K562 (cell line): ENCODE measurements around the gene RASGRP2. TPM values are rescaled to one million over a fixed set of nuclear protein-coding genes. Genes with fewer than 3 reads are reported as not detected.
A peak's percentile ranks its signal among the peaks of the same experiment; 100 is the strongest.

Source experiments
- ETV1 ChIP-seq: fragments of 450-650 bp; conservative IDR thresholded peaks from 2 replicates; pipeline ENCODE4 v1.6.1; 2016; ENCODE audit warnings: missing genetic modification characterization, control low read depth, low read depth, missing compliant biosample characterization
- GATAD2B ChIP-seq: fragments of 450-650 bp; IDR thresholded peaks from 2 replicates; pipeline ENCODE4 v1.6.1; 2017; ENCODE audit warnings: mild to moderate bottlenecking, borderline replicate concordance
- KDM4B ChIP-seq, 2 experiments: fragments of 450-650 bp in 1 of 2; sonication (generic) in 1 of 2; IDR thresholded peaks; 2 replicates each; pipeline ENCODE4 v1.6.1; 2016 to 2017; ENCODE audit warnings: borderline replicate concordance in 2 of 2, antibody characterized with exemption in 1 of 2, low read depth in 1 of 2, mild to moderate bottlenecking in 1 of 2
- MAZ ChIP-seq, 2 experiments: fragments of 450-650 bp in 1 of 2; sonication (generic) in 1 of 2; formaldehyde crosslinking; IDR thresholded peaks in 1 of 2; conservative IDR thresholded peaks in 1 of 2; 2 replicates each; pipeline versions ENCODE4 v1.4.0 to v1.5.0; 2020; ENCODE audit warnings: mild to moderate bottlenecking in 1 of 2, missing genetic modification reagents in 1 of 2
- MXI1 ChIP-seq: IDR thresholded peaks from 2 replicates; pipeline ENCODE4 v1.6.1; 2011; ENCODE audit warnings: low read depth, mild to moderate bottlenecking, improper control_type of control experiment, low read length
- PHTF2 ChIP-seq: fragments of 250-450 bp; sonication (Bioruptor Pico); IDR thresholded peaks from 2 replicates; pipeline ENCODE4 v1.5.0; 2021; ENCODE audit warnings: mild to moderate bottlenecking
- PRPF4 ChIP-seq: fragments of 200-400 bp; formaldehyde crosslinking; IDR thresholded peaks from one replicate; pipeline ENCODE4 v1.6.1; 2017; ENCODE audit warnings: low read length, low read depth, mild to moderate bottlenecking; ENCODE audit not compliant: insufficient read depth, poor library complexity, severe bottlenecking
- RCOR1 ChIP-seq, 2 experiments: IDR thresholded peaks; 2 replicates each; pipeline ENCODE4 v1.6.1; 2012; ENCODE audit warnings: low read depth in 2 of 2, low read length in 2 of 2, borderline replicate concordance in 1 of 2, improper control_type of control experiment in 1 of 2
- SOX6 ChIP-seq: fragments of 450-650 bp; IDR thresholded peaks from 2 replicates; pipeline ENCODE4 v1.6.1; 2014; ENCODE audit warnings: mild to moderate bottlenecking
- SRSF7 ChIP-seq: fragments of 200-400 bp; formaldehyde crosslinking; optimal IDR thresholded peaks from 2 replicates; pipeline ENCODE3; 2017; ENCODE audit warnings: mild to moderate bottlenecking, low read depth, low read length
- TCF7L2 ChIP-seq: fragments of 150-350 bp; IDR thresholded peaks from 2 replicates; pipeline ENCODE4 v1.6.1; 2016; ENCODE audit warnings: low read depth, mild to moderate bottlenecking, low read length, moderate library complexity
- TEAD1 ChIP-seq, 2 experiments: fragments of 450-650 bp in 1 of 2; sonication (generic) in 1 of 2; formaldehyde crosslinking; IDR thresholded peaks; 2 replicates each; pipeline versions ENCODE4 v1.4.0 to v1.8.0; 2020 to 2022; ENCODE audit warnings: mild to moderate bottlenecking in 2 of 2, missing genetic modification reagents in 1 of 2
- TEAD4 ChIP-seq, 2 experiments: sonication (generic) in 1 of 2; formaldehyde crosslinking in 1 of 2; IDR thresholded peaks; 2 replicates each; pipeline versions ENCODE4 v1.6.1 to v1.8.0; 2012 to 2022; ENCODE audit warnings: borderline replicate concordance in 1 of 2, inconsistent platforms in 1 of 2, low read length in 1 of 2, mild to moderate bottlenecking in 1 of 2, missing genetic modification reagents in 1 of 2
- ZKSCAN3 ChIP-seq: fragments of 250-450 bp; sonication (Bioruptor Pico); IDR thresholded peaks from 2 replicates; pipeline ENCODE4 v1.4.0; 2020
- ZNF644 ChIP-seq: fragments of 200-800 bp; sonication (Bioruptor generic); IDR thresholded peaks from 2 replicates; pipeline ENCODE4 v1.6.1; 2016; ENCODE audit warnings: low read depth, missing genetic modification characterization, missing compliant biosample characterization
- polyA plus RNA-seq, 8 experiments: library from polyadenylated mRNA; depleted of rRNA in 4 of 8; stranded (reverse) in 5 of 8; unstranded in 3 of 8; fragments of >200 nt; fragmentation: Nextera tagmentation in 2 of 8; fragmentation: Illumina TruSeq in 1 of 8; extraction: Ambion mirVana in 2 of 8; extraction: Trizol in 1 of 8; gene quantifications; 2 replicates each; pipeline versions ENCODE4 v1.2.1 to v1.2.3, GENCODE V29; 2011 to 2014; ENCODE audit warnings: inconsistent platforms in 1 of 8, missing spikeins in 1 of 8
- total RNA-seq, 7 experiments: library from RNA; depleted of rRNA in 6 of 7; stranded (reverse); fragments of >200 nt in 6 of 7; fragmentation: Illumina TruSeq in 2 of 7; extraction: Trizol in 2 of 7; gene quantifications; 2 replicates each; pipeline versions ENCODE4 v1.2.1 to v1.2.3, GENCODE V29; 2011 to 2021; ENCODE audit warnings: low replicate concordance in 1 of 7
- TF ChIP-seq, protein P1 (sequence below): sonication (generic); formaldehyde crosslinking; IDR thresholded peaks from 2 replicates; pipeline ENCODE4 v1.8.0; 2022; ENCODE audit warnings: mild to moderate bottlenecking, missing genetic modification reagents
- TF ChIP-seq, protein P2 (sequence below), 2 experiments: fragments of 450-650 bp; IDR thresholded peaks; 2 replicates each; pipeline ENCODE4 v1.6.1; 2016; ENCODE audit warnings: mild to moderate bottlenecking in 2 of 2, borderline replicate concordance in 1 of 2, low read depth in 1 of 2, moderate library complexity in 1 of 2

RASGRP2 gene
- total and polyA plus RNA-seq, 9 of the 15 experiments (the other 6 are each of a cell fraction or from before 2014, with no cell fraction given) = 0.87 to 22.7 (median 5.5) TPM

DNA sequence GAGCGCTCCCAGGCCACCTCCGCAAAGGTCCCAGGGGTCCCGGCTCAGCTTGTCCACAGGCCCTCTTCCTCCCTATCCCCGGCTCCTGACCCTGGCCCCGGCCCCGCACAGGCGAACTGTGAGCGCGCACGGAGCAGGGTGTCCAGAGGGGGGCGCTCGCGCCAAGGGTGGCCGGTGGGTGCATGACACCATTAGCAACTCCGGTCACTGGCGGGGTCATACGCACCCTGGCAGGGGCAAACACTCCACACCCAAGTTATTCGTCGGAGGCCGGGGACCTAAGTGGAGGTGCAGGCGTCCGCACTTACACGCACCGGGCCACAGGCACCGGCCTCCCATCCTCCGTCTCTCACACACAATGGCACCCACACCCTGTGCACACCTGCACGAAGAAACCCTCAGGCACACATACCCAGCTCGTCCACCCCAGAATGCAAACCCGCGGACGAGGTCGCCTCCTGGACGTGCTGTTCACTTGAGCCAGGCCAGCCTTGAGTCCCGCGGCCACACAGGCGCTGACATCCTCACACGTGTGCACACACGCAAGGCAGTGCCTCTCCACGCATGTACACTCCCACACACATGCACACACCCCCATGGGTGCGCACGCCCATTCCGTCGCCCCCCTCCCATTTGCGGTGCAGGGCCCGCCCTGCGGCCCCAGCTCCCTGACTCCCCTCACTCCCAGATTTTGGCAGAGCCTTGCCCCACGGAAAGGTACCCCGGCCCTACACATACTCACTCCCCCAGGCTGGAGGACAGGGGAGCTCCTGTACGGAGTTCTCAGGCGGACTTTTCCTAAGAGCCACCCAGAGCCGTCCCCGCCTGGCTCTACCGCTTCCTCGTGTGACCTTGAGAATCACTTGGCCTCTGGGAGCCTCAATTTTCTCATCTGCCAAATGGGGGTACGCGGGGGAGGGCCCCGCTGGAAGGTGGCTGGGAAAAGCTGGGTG, at the start of gene RASGRP2 (continued):
- no peak for TF ChIP-seq PRPF4
- no peak for TF ChIP-seq GATAD2B
- TF ChIP-seq, protein P1, sequence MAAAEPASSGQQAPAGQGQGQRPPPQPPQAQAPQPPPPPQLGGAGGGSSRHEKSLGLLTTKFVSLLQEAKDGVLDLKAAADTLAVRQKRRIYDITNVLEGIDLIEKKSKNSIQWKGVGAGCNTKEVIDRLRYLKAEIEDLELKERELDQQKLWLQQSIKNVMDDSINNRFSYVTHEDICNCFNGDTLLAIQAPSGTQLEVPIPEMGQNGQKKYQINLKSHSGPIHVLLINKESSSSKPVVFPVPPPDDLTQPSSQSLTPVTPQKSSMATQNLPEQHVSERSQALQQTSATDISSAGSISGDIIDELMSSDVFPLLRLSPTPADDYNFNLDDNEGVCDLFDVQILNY = no peak
- TF ChIP-seq, protein P2, sequence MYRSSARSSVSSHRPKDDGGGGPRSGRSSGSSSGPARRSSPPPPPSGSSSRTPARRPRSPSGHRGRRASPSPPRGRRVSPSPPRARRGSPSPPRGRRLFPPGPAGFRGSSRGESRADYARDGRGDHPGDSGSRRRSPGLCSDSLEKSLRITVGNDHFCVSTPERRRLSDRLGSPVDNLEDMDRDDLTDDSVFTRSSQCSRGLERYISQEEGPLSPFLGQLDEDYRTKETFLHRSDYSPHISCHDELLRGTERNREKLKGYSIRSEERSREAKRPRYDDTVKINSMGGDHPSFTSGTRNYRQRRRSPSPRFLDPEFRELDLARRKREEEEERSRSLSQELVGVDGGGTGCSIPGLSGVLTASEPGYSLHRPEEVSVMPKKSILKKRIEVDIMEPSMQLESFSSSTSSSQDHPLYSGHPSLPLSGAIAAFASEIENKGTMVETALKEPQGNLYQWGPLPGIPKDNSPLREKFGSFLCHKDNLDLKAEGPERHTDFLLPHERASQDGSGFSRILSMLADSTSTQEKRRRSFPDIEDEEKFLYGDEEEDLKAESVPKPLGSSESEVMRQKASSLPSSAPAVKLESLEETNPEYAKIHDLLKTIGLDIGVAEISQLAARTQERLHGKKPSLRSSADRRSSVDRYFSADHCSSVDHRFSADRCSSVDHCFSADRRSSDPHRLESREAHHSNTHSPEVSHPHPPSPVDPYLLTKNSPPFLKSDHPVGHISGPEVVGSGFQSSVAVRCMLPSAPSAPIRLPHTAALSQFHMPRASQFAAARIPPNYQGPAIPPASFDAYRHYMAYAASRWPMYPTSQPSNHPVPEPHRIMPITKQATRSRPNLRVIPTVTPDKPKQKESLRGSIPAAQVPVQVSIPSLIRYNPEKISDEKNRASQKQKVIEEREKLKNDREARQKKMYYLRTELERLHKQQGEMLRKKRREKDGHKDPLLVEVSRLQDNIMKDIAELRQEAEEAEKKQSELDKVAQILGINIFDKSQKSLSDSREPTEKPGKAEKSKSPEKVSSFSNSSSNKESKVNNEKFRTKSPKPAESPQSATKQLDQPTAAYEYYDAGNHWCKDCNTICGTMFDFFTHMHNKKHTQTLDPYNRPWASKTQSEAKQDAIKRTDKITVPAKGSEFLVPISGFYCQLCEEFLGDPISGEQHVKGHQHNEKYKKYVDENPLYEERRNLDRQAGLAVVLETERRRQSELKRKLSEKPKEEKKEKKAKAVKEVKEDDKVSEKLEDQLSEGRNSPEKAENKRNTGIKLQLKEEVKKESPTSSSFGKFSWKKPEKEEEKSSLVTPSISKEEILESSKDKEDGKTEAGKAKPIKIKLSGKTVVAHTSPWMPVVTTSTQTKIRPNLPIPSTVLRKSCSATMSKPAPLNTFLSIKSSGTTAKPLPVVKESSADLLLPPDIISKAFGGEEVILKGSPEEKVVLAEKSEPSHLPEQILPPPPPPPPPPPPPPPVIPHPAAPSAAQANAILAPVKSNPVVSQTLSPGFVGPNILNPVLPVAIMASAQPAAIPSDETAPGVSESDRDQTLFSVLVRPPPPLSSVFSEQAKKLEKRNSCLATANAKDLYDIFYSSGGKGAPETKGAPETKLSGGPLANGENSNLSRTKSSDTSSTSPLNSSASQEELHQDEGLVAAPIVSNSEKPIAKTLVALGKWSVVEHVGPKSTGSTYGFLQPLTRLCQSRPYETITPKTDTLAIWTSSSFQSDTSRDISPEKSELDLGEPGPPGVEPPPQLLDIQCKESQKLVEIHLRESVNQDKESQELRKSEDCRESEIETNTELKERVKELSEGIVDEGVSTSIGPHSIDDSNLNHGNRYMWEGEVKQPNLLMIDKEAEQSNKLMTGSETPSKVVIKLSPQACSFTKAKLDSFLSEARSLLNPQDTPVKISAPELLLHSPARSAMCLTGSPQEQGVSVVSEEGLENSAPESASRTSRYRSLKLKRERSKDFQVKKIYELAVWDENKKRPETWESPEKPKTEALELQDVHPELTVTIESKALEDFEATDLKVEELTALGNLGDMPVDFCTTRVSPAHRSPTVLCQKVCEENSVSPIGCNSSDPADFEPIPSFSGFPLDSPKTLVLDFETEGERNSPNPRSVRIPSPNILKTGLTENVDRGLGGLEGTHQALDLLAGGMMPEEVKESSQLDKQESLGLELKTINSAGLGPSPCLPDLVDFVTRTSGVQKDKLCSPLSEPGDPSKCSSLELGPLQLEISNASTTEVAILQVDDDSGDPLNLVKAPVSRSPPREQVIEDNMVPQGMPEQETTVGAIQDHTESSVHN (IDR thresholded peaks at IDR 0.05; ENCODE audit: borderline replicate concordance in 1 of 2, low read depth in 1 of 2) = no peak
- no peak for TF ChIP-seq SRSF7
- TF ChIP-seq TEAD1 (CRISPR knock-in tag; IDR thresholded peaks at IDR 0.05) = no peak
- TF ChIP-seq ZKSCAN3 (CRISPR knock-in tag) = no peak
- TF ChIP-seq MXI1 = 0 out of 2 replicates have a peak, but pooled peaks have one; percentile 46
- no peak for TF ChIP-seq TCF7L2
- peak; percentile 28 to 75; a peak in 2 of 4 replicates for TF ChIP-seq MAZ (CRISPR knock-in tag; conservative IDR thresholded peaks at IDR 0.05 in 1 of 2, IDR thresholded peaks at IDR 0.05 in 1 of 2)
- peak in 1 of 2 experiments; percentile 87; a peak in 2 of 4 replicates for TF ChIP-seq RCOR1 (IDR thresholded peaks at IDR 0.05; ENCODE audit: borderline replicate concordance in 1 of 2, low read depth in 2 of 2, low read length in 2 of 2)
- TF ChIP-seq SOX6 = 0 out of 2 replicates have a peak, but pooled peaks have one; percentile 24
- no peak; the same call in 1 of the 2 replicates for TF ChIP-seq TEAD4 (IDR thresholded peaks at IDR 0.05; ENCODE audit: low read length)
- no peak for TF ChIP-seq TEAD4 (CRISPR knock-in tag; IDR thresholded peaks at IDR 0.05; ENCODE audit: borderline replicate concordance)
- no peak for TF ChIP-seq ZNF644 (tag)
- TF ChIP-seq PHTF2 = no peak
- TF ChIP-seq ETV1 = no peak
- TF ChIP-seq KDM4B (IDR thresholded peaks at IDR 0.05; ENCODE audit: borderline replicate concordance in 2 of 2, low read depth in 1 of 2) = no peak; a peak in 1 of 4 replicates
